Prostate gland (tissue), 2 donors: ENCODE results near the gene CARMIL1. TPM values are rescaled to one million over a fixed set of nuclear protein-coding genes. Genes with fewer than 3 reads are reported as not detected.

Source experiments
- DNase-seq: peaks from one replicate; pipeline ENCODE4 v3.0.0-alpha.2; 2019; ENCODE audit warnings: low spot score
- H3K27ac ChIP-seq, 2 donors: fragments of 200-600 bp; sonication (generic); 2 replicates each; pipeline ENCODE4 v1.5.1; 2017 to 2019
- H3K27me3 ChIP-seq: fragments of 200-600 bp; sonication (generic); replicated peaks from 2 replicates; pipeline ENCODE4 v1.5.1; 2019; ENCODE audit not compliant: insufficient read depth
- H3K36me3 ChIP-seq, 2 donors: fragments of 200-600 bp; sonication (generic); 1 replicate in 1 of 2; 2 replicates in 1 of 2; pipeline versions ENCODE4 v1.5.1 to v1.8.1; 2017 to 2019
- H3K4me1 ChIP-seq: fragments of 200-600 bp; sonication (generic); replicated peaks from 2 replicates; pipeline ENCODE4 v1.5.1; 2019
- H3K4me3 ChIP-seq, 2 donors: fragments of 200-600 bp; sonication (generic); 2 replicates each; pipeline ENCODE4 v1.5.1; 2017 to 2019
- H3K9me3 ChIP-seq: fragments of 200-600 bp; sonication (generic); 2 replicates; pipeline ENCODE4 v1.5.1; 2017
- CTCF ChIP-seq, 4 experiments: fragments of 200-600 bp in 2 of 4; fragments of 450-650 bp in 2 of 4; sonication (generic) in 2 of 4; IDR thresholded peaks; 1 replicate in 3 of 4; 2 replicates in 1 of 4; pipeline ENCODE4 v1.5.1; 2016 to 2019; ENCODE audit warnings: antibody characterized with exemption in 4 of 4, mild to moderate bottlenecking in 2 of 4, moderate library complexity in 2 of 4
- POLR2A ChIP-seq: fragments of 450-650 bp; IDR thresholded peaks from one replicate; pipeline ENCODE4 v1.6.1; 2016; ENCODE audit warnings: antibody characterized with exemption, mild to moderate bottlenecking
- POLR2AphosphoS5 ChIP-seq: sonication (generic); formaldehyde crosslinking; IDR thresholded peaks from one replicate; pipeline ENCODE4 v1.6.1; 2017; ENCODE audit warnings: antibody characterized with exemption
- WGBS: methylation state at CpG from one replicate; pipeline ENCODE4 v1.1.5; 2018; 5-methylcytosine and 5-hydroxymethylcytosine counted together
- intact Hi-C: fragments of 100-400 bp; cut with DNase I; formaldehyde crosslinking; loops from one replicate; pipeline ENCODE4 v1.14.2; 2022
- total RNA-seq, 2 donors: library from RNA; depleted of rRNA; stranded (reverse); fragments of >200 nt; gene quantifications; one replicate each; pipeline ENCODE4 v1.1.0, GENCODE V29; 2016

Gene CARMIL1
- total RNA-seq, 2 donors from 2014 or later, result 12.9 to 71.7 TPM

GRCh38 chr6:25336996-25337395 is 57.8 kb downstream of the CARMIL1 start:
- Histone ChIP-seq H3K27me3 (no peaks in the 10 kb centered on the region), H3K36me3 (no peaks in the 10 kb centered on the region), H3K9me3 (no peaks in the 10 kb centered on the region), H3K4me3 (no peak overlapping the region), H3K4me1 (peaks cover 4% of the 10 kb centered on the region), H3K27ac (no peak overlapping the region)
- intact Hi-C loops, result no loop called here
- TF ChIP-seq POLR2A, result no peak
- TF ChIP-seq CTCF (IDR thresholded peaks at IDR 0.05), result no peak
- TF ChIP-seq POLR2AphosphoS5, result no peak
- DNase-seq, result no peak
- 91% methylated on average over 2 of the region's 2 CpGs for WGBS

GRCh38 chr6:25337431-25337830 is 58.3 kb downstream of the CARMIL1 start:
- intact Hi-C loops, result no loop called here
- TF ChIP-seq POLR2AphosphoS5 (no peak), POLR2A (no peak), CTCF (IDR thresholded peaks at IDR 0.05) (no peak)
- Histone ChIP-seq H3K36me3 (no peaks in the 10 kb centered on the region), H3K9me3 (no peaks in the 10 kb centered on the region), H3K4me1 (peaks cover 4% of the 10 kb centered on the region), H3K27ac (no peak overlapping the region), H3K27me3 (no peaks in the 10 kb centered on the region), H3K4me3 (no peak overlapping the region)
- WGBS, result 91% methylated on average over 4 of the region's 4 CpGs
- DNase-seq, result no peak

GRCh38 chr6:25340431-25341202 is 61.4 kb downstream of the CARMIL1 start:
- H3K9me3 ChIP-seq, result no peaks in the 10 kb centered on the region
- no peak for DNase-seq
- H3K4me3 ChIP-seq, result no peak overlapping the region
- no peaks in the 10 kb centered on the region for H3K27me3 ChIP-seq
- H3K36me3 ChIP-seq, result no peaks in the 10 kb centered on the region
- 71% methylated on average over 6 of the region's 6 CpGs for whole genome bisulfite sequencing
- intact Hi-C loops, result no loop called here
- H3K4me1 ChIP-seq, result no peaks in the 10 kb centered on the region
- no peak overlapping the region for H3K27ac ChIP-seq
- TF ChIP-seq POLR2A, result no peak
- no peak for TF ChIP-seq CTCF (IDR thresholded peaks at IDR 0.05)
- no peak for TF ChIP-seq POLR2AphosphoS5

GRCh38 chr6:25341203-25341552 is 62.0 kb downstream of the CARMIL1 start:
- intact Hi-C loops, result no loop called here
- Histone ChIP-seq H3K4me3 (no peak overlapping the region), H3K9me3 (no peaks in the 10 kb centered on the region), H3K27ac (no peak overlapping the region), H3K36me3 (no peaks in the 10 kb centered on the region), H3K4me1 (no peaks in the 10 kb centered on the region), H3K27me3 (no peaks in the 10 kb centered on the region)
- WGBS, result 89% methylated on average over 3 of the region's 3 CpGs
- no peak for DNase-seq
- TF ChIP-seq POLR2AphosphoS5 (no peak), CTCF (IDR thresholded peaks at IDR 0.05) (no peak), POLR2A (no peak)

- H3K27ac ChIP-seq, result no peak overlapping the region
- no peak overlapping the region for H3K4me3 ChIP-seq
- 78% methylated on average over 4 of the region's 4 CpGs for WGBS
- H3K27me3 ChIP-seq, result no peaks in the 10 kb centered on the region
- no peaks in the 10 kb centered on the region for H3K36me3 ChIP-seq
- TF ChIP-seq POLR2AphosphoS5, result no peak
- no peak for TF ChIP-seq POLR2A
- no peak for TF ChIP-seq CTCF (IDR thresholded peaks at IDR 0.05)
- intact Hi-C loops, result no loop called here
- H3K4me1 ChIP-seq, result no peaks in the 10 kb centered on the region
- H3K9me3 ChIP-seq, result no peaks in the 10 kb centered on the region
- DNase-seq, result no peak
Observed at GRCh38 chr6:25341923-25342619, 62.9 kb downstream of the CARMIL1 start.
